ENCODE measurements around the gene WDR86. TPM values are rescaled to one million over a fixed set of nuclear protein-coding genes. Genes with fewer than 3 reads are reported as not detected.

WDR86 gene
- total and polyA plus RNA-seq, 2 of the 4 experiments (the other 2 are of a cell fraction), result not detected

GRCh38 chr7:151400626-151401315, 9.1 kb downstream of the WDR86 start:
- Histone ChIP-seq H3K9ac (ENCODE audit: low read depth, low read length) (no peak overlapping the region), H3K4me2 (ENCODE audit: low read depth, low read length) (no peak overlapping the region), H3K14ac (replicated peaks; ENCODE audit: low read depth, low read length) (no peak overlapping the region), H2BK5ac (ENCODE audit: low read depth, low read length, poor library complexity, severe bottlenecking) (no peak overlapping the region), H3K4ac (ENCODE audit: low read depth, low read length) (no peak overlapping the region), H4K20me1 (ENCODE audit: insufficient read depth, low read length) (no peaks in the 10 kb centered on the region), H3K36me3 (ENCODE audit: control insufficient read depth, insufficient read depth, low read length) (no peaks in the 10 kb centered on the region), H3K56ac (ENCODE audit: extremely low read depth, insufficient read depth, low read length) (no peak overlapping the region), H3K79me1 (ENCODE audit: low read depth in 1 of 2, low read length in 2 of 2) (no peaks in the 10 kb centered on the region), H3K4me1 (ENCODE audit: control insufficient read depth, insufficient read depth, low read length) (peaks cover 5% of the 10 kb centered on the region; the same call in 1 of the 2 replicates), H3K9me1 (ENCODE audit: insufficient read depth, low read length) (no peaks in the 10 kb centered on the region), H3K18ac (ENCODE audit: low read depth, low read length) (no peak overlapping the region), H3K27me3 (ENCODE audit: control insufficient read depth, insufficient read depth, low read length) (peaks cover 11% of the 10 kb centered on the region), H2BK15ac (ENCODE audit: low read depth, low read length) (no peak overlapping the region), H4K91ac (ENCODE audit: insufficient read depth, low read depth, low read length) (no peak overlapping the region), H4K8ac (ENCODE audit: low read depth in 2 of 2, low read length in 2 of 2) (no peak overlapping the region), H4K5ac (ENCODE audit: low read depth, low read length) (no peak overlapping the region), H2AK9ac (replicated peaks; ENCODE audit: low read depth, low read length, poor library complexity) (no peak overlapping the region), H3K23ac (ENCODE audit: low read depth, low read length) (no peak overlapping the region), H2BK20ac (ENCODE audit: low read depth, low read length) (no peak overlapping the region), H3K9me3 (ENCODE audit: control insufficient read depth, insufficient read depth, low read length) (no peaks in the 10 kb centered on the region), H2AK5ac (ENCODE audit: low read depth, low read length) (no peak overlapping the region), H2BK120ac (ENCODE audit: low read depth, low read length) (no peak overlapping the region), H3K4me3 (ENCODE audit: insufficient read depth, low read depth, low read length) (no peak overlapping the region), H3K27ac (ENCODE audit: insufficient read depth, low read length) (no peak overlapping the region), H2AFZ (replicated peaks; ENCODE audit: low read length, poor library complexity) (no peak overlapping the region)
- CTCF ChIA-PET, result no interaction called here
- ATAC-seq (ENCODE audit: low read depth) (no peak), DNase-seq (no peak)
- no TSS peak for BruUV-seq (replicated peaks)
- in situ Hi-C loops (cut with MboI; ENCODE audit: low sequenced_read_pairs), result no loop called here
- dilution Hi-C loops (cut with HindIII; ENCODE audit: low sequenced_read_pairs, unreplicated experiment), result no loop called here
- TF ChIP-seq RFX5 (IDR thresholded peaks at IDR 0.05; ENCODE audit: low read depth, low read length), result no peak
- no peak for TF ChIP-seq MAFK (IDR thresholded peaks at IDR 0.05; ENCODE audit: low read depth, low read length)
- TF ChIP-seq MAZ (IDR thresholded peaks at IDR 0.05; ENCODE audit: borderline replicate concordance, low read depth, low read length), result no peak
- TF ChIP-seq POLR2A (IDR thresholded peaks at IDR 0.05; ENCODE audit: low read depth, low read length), result no peak
- no peak for TF ChIP-seq CHD1 (IDR thresholded peaks at IDR 0.05; ENCODE audit: low read depth, low read length)
- no peak for TF ChIP-seq USF2 (IDR thresholded peaks at IDR 0.05; ENCODE audit: low read depth, low read length)
- TF ChIP-seq CTCF (conservative IDR thresholded peaks at IDR 0.05; ENCODE audit: low read depth, low read length), result no peak
- no peak for TF ChIP-seq NFE2L2 (IDR thresholded peaks at IDR 0.05; ENCODE audit: low read depth, low read length)
- no peak for TF ChIP-seq SMC3 (IDR thresholded peaks at IDR 0.05; ENCODE audit: low read depth, low read length)
- TF ChIP-seq RAD21 (IDR thresholded peaks at IDR 0.05; ENCODE audit: low read length), result no peak
- TF ChIP-seq MXI1 (IDR thresholded peaks at IDR 0.05; ENCODE audit: borderline replicate concordance, low read depth, low read length), result no peak
- no peak for TF ChIP-seq FOS (IDR thresholded peaks at IDR 0.05; ENCODE audit: low read depth, low read length)
- no peak for TF ChIP-seq RCOR1 (IDR thresholded peaks at IDR 0.05; ENCODE audit: insufficient replicate concordance, low read length)
- POLR2A ChIA-PET (ENCODE audit: unreplicated experiment), result interaction anchor here (0.6 kb wide), 1 partner anchor 25 kb away, joined by 3 read pairs; no protein-coding TSS in a partner anchor
- intact Hi-C loops (cut with micrococcal nuclease), result no loop called here
- WGBS, 2 experiments (ENCODE audit: extremely low coverage in 2 of 2, insufficient read length in 1 of 2), result 86% methylated on average over 10 of the region's 14 CpGs; no CpG with 5 or more reads in 1 of the 2 experiments
